Brain microvascular endothelial cell (primary cell): ENCODE measurements around the gene BEST3.
A peak's percentile ranks its signal among the peaks of the same experiment; 100 is the strongest.

Experiments
- DNase-seq: peaks from one replicate; pipeline ENCODE4 v3.0.0-alpha.2; 2020
- H3K27ac ChIP-seq: fragments of 250-450 bp; sonication (Bioruptor Pico); 2 replicates; pipeline ENCODE4 v1.5.1; 2020; ENCODE audit warnings: mild to moderate bottlenecking, moderate library complexity
- H3K27me3 ChIP-seq: fragments of 250-450 bp; sonication (Bioruptor Pico); replicated peaks from 2 replicates; pipeline ENCODE4 v1.5.1; 2020; ENCODE audit warnings: mild to moderate bottlenecking
- H3K36me3 ChIP-seq: fragments of 250-450 bp; sonication (Bioruptor Pico); replicated peaks from 2 replicates; pipeline ENCODE4 v1.5.1; 2020; ENCODE audit warnings: mild to moderate bottlenecking
- H3K4me3 ChIP-seq: 2 replicates; pipeline ENCODE4 v1.5.1; 2011; ENCODE audit warnings: low read depth, mild to moderate bottlenecking, control low read depth, low read length, moderate library complexity
- in situ Hi-C: cut with HindIII; loops from 2 replicates; pipeline ENCODE4 v1.10.0; 2017; ENCODE audit warnings: low sequenced_read_pairs, low pct_ligation_motif_present
- TF ChIP-seq, protein P1 (sequence below): IDR thresholded peaks from 2 replicates; pipeline ENCODE4 v1.5.1; 2011; ENCODE audit warnings: low read depth, mild to moderate bottlenecking, moderate library complexity, low read length, control low read depth, inconsistent platforms; ENCODE audit errors: missing control alignments

BEST3 gene

GRCh38 chr12:69661386-69661785, 37.7 kb downstream of the BEST3 start:
- TF ChIP-seq, protein P1, sequence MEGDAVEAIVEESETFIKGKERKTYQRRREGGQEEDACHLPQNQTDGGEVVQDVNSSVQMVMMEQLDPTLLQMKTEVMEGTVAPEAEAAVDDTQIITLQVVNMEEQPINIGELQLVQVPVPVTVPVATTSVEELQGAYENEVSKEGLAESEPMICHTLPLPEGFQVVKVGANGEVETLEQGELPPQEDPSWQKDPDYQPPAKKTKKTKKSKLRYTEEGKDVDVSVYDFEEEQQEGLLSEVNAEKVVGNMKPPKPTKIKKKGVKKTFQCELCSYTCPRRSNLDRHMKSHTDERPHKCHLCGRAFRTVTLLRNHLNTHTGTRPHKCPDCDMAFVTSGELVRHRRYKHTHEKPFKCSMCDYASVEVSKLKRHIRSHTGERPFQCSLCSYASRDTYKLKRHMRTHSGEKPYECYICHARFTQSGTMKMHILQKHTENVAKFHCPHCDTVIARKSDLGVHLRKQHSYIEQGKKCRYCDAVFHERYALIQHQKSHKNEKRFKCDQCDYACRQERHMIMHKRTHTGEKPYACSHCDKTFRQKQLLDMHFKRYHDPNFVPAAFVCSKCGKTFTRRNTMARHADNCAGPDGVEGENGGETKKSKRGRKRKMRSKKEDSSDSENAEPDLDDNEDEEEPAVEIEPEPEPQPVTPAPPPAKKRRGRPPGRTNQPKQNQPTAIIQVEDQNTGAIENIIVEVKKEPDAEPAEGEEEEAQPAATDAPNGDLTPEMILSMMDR = no peak
- Histone ChIP-seq H3K27ac (no peak overlapping the region), H3K27me3 (no peaks in the 10 kb centered on the region), H3K36me3 (no peaks in the 10 kb centered on the region), H3K4me3 (no peak overlapping the region)
- DNase-seq = no peak
- in situ Hi-C loops = no loop called here

- no peak for DNase-seq
- no peaks in the 10 kb centered on the region for H3K36me3 ChIP-seq
- in situ Hi-C loops = no loop called here
- H3K27ac ChIP-seq = no peak overlapping the region
- H3K4me3 ChIP-seq = no peak overlapping the region
- TF ChIP-seq, protein P1 = no peak
- no peaks in the 10 kb centered on the region for H3K27me3 ChIP-seq
Measured at GRCh38 chr12:69660164-69660863, 38.8 kb downstream of the BEST3 start.

DNA sequence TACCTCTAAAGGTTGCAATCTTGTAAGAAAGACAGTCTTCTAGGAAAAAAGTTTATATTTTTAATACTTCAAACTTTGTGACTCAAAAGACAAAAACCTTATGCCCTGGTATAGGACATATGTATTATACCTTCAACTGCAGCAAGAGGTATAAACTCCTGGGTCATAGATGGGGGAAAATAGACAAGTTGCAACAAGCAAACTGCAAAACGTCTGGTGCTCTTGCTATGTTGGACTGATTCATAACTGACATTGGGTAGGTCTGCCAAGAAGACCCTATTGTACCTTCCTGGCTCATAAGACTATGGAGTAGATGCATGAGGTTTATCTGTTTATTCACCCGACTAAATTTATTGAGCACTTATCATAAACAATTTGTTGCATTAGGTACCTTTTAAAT, 40.9 kb downstream of the BEST3 start:
- no peak for DNase-seq
- TF ChIP-seq, protein P1 = no peak
- Histone ChIP-seq H3K27ac (no peak overlapping the region), H3K36me3 (no peaks in the 10 kb centered on the region), H3K27me3 (no peaks in the 10 kb centered on the region), H3K4me3 (no peak overlapping the region)
- in situ Hi-C loops = no loop called here

- peak; percentile 55 for DNase-seq
- no peaks in the 10 kb centered on the region for H3K36me3 ChIP-seq
- H3K27ac ChIP-seq = peak overlapping the region; percentile 35
- in situ Hi-C loops = no loop called here
- no peaks in the 10 kb centered on the region for H3K27me3 ChIP-seq
- TF ChIP-seq, protein P1 = no peak
- no peak overlapping the region for H3K4me3 ChIP-seq
Measured at GRCh38 chr12:69657376-69658137, 41.5 kb downstream of the BEST3 start.

- in situ Hi-C loops = no loop called here
- TF ChIP-seq, protein P1 = no peak
- H3K36me3 ChIP-seq = no peaks in the 10 kb centered on the region
- H3K4me3 ChIP-seq = no peak overlapping the region
- H3K27me3 ChIP-seq = no peaks in the 10 kb centered on the region
- peak; percentile 90 for DNase-seq
- H3K27ac ChIP-seq = peak overlapping the region; percentile 86
Measured at GRCh38 chr12:69655616-69656340, 43.3 kb downstream of the BEST3 start.
